IPS-18c (cell line): ENCODE results near the gene EPYC.

ENCODE experiments used
- H3K4me3 ChIP-seq: 2 replicates; pipeline ENCODE4 v1.7.0; 2013; ENCODE audit warnings: low read depth, mild to moderate bottlenecking, low read length, moderate library complexity; ENCODE audit not compliant: insufficient read depth
- H3K9me3 ChIP-seq: one replicate; pipeline ENCODE4 v1.6.1; 2013; ENCODE audit warnings: mild to moderate bottlenecking, low read length, moderate library complexity; ENCODE audit not compliant: control insufficient read depth, insufficient read depth

The EPYC gene

DNA sequence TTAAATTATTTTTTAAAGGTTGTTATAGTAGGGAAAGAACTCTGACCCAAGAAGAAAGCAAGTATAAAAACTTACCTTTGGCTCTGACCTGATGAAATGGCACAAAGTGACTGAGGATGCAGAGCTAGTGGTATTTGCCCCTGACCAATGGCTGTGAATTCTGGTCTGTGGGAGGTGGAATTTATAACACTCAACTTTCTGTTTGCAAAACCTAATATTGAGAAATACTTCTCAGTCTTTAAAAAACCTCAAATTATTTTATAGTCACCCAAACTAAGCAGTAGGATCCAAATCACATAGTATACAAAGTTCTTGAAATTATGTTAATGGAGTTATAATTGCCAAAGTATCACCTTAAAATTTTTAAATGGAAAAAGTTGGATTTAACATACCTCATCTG lies at the start of gene EPYC:
Gene EPYC, minus strand, starts transcription at position 101 of the 400 bp plus-strand sequence. CDS start 2,407 bp downstream, outside the sequence.
- Histone ChIP-seq H3K4me3 (no peak within 1 kb of the TSS), H3K9me3 (no peaks in the 10 kb centered on the region)

DNA sequence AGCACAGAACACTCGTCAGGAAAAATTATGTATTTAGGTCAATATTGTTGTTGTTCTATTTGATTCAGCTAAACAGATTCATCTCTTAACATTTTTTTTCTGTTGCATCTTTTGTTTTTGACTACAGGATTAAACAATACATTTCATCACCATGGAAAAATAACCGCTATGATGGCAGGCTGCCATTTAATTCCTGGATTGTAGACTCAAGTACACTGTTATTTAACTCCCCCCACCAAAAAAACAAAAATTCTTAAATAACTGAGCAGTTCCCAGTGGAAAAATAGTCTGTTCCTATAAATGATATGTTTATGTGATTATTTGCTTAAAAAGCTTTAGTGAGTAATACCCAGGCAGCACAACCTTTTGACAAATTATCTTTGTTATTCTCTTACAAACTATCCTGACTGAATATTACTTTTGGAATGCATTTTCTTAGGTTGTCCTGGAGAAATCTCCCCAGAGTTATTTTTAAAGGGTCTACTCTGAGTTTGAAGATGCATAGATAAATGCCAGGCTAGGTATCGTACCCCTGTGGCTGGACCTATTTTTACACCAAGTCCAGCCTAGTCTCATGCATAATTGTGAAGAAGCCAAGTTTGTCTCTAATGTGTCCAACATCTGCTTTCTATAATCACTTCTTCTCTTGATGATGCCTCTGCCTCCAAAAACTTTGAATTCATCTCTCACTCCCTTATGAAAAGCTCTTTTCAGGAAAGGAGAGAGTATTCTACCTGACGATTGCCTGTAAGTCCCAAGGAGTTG lies 49.4 kb upstream of the EPYC start:
- Histone ChIP-seq H3K4me3 (no peak overlapping the region), H3K9me3 (no peaks in the 10 kb centered on the region)

DNA sequence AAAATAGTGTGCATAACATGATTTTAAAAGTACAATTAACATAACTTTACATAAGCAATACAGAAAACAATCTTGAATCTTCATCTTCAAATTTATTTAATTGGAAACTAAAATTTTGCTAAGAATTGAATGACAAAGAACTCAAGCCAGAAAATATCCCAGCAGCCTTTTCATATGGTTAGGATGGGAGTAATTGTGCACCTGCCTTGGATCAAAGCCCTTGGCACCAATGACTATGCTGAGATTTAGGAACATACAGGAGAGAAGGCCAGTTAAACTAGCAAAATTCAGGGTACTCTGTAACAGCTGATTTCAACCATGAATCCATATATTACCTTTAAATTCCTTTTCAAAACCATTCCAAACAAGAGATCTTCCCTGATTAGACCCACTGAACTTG lies 47.3 kb upstream of the EPYC start:
- no peaks in the 10 kb centered on the region for H3K9me3 ChIP-seq

GRCh38 chr12:91044586-91044985 lies 39.8 kb upstream of the EPYC start:
- Histone ChIP-seq H3K4me3 (no peak overlapping the region), H3K9me3 (no peaks in the 10 kb centered on the region)

More for the DNA sequence above, 47.3 kb upstream of the EPYC start:
- H3K4me3 ChIP-seq: no peak overlapping the region

DNA sequence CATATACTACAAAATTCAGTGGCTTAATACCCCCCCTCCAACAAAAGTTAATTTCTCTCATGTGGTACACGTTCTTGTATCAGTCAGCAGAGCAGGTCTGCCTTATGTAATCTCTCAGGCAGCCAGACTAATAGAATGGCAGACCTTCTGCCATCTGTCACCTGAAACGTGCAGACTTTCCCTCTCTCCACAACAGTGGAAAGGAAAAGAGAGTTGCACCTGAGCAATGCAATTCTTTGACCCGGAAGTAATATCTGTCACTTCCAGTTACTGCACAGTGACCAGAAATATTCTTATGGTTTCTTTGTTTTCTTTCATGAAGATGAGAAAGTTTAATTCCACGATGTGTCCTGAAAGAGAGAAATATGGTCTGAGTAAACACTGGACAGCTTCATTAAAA lies 38.6 kb upstream of the EPYC start:
- no peaks in the 10 kb centered on the region for H3K9me3 ChIP-seq
- no peak overlapping the region for H3K4me3 ChIP-seq

GRCh38 chr12:91040096-91040755 lies 35.5 kb upstream of the EPYC start:
- no peaks in the 10 kb centered on the region for H3K9me3 ChIP-seq
- no peak overlapping the region for H3K4me3 ChIP-seq

DNA sequence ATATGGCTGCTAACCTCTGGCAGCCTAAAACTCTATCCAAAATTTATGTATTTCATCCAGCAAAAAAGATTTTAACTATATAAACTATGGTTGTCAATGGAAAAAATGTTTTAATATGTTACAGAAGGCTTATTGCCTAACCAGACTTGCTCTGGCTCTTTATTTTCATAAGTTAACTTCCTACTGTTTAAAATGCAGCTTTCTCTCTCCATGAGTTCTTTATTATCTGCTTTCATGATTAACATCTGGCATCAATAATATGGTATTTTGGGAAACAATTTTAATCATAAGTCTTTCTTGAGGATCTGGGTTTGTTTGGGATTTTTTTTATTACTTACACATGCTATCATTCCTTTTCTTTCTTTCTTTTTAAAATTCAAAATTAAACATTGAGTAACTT lies 32.5 kb upstream of the EPYC start:
- no peaks in the 10 kb centered on the region for H3K9me3 ChIP-seq
- H3K4me3 ChIP-seq: no peak overlapping the region

- no peak overlapping the region for H3K4me3 ChIP-seq
- H3K9me3 ChIP-seq: no peaks in the 10 kb centered on the region
Observed at GRCh38 chr12:91033251-91033650, 28.5 kb upstream of the EPYC start.

DNA sequence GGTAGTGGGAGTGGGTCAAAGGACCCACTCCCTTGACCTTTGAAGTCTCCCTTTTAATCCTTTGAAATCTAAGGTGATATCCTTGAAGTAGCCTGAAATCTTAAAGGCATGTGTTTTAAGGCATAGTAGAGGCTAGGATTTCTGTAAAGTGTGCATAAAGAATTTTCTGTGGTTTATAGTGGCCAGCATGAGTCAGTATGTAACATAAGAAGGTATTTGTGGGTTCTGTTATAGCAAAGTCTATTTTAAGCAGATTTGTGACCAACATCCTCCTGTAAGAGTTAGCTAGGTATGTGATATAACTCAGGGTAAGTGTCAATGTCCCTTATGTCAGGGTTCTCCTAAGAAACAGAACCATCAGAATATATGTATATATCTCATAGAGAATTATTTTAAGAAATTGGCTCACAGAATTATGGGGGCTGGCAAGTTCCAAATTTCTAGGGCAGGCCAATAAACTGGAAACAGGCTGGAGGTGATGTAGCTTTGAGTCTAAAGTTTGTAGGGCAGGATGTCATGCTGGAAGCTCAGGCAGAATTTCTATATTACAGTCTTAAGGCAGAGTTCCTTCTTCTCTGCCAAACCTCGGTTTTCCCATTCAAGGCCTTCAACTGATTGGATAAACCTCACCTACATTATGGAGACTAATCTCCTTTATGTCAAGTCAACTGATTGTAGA lies 18.7 kb upstream of the EPYC start:
- Histone ChIP-seq H3K9me3 (no peaks in the 10 kb centered on the region), H3K4me3 (no peak overlapping the region)

GRCh38 chr12:91021076-91021475 lies 16.3 kb upstream of the EPYC start:
- Histone ChIP-seq H3K9me3 (no peaks in the 10 kb centered on the region), H3K4me3 (no peak overlapping the region)

DNA sequence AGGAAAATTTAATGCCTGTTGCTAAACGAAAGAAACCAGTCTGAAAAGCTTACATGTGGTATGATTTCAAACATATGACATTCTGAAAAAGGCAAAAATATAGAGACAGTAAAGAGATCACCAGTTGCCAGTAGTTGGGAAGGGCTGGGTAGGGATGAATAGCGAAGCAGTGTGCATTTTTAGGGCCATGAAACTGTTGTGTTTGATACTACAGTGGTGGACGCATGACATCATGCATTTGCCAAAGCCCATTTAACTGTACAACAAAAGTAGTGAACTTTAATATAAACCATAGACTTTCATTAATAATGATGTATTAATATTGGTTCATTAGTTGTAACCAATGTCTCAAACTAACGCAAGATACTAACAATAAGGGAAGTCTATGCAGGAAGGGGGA lies 14.7 kb upstream of the EPYC start:
- H3K4me3 ChIP-seq: no peak overlapping the region
- H3K9me3 ChIP-seq: no peaks in the 10 kb centered on the region

DNA sequence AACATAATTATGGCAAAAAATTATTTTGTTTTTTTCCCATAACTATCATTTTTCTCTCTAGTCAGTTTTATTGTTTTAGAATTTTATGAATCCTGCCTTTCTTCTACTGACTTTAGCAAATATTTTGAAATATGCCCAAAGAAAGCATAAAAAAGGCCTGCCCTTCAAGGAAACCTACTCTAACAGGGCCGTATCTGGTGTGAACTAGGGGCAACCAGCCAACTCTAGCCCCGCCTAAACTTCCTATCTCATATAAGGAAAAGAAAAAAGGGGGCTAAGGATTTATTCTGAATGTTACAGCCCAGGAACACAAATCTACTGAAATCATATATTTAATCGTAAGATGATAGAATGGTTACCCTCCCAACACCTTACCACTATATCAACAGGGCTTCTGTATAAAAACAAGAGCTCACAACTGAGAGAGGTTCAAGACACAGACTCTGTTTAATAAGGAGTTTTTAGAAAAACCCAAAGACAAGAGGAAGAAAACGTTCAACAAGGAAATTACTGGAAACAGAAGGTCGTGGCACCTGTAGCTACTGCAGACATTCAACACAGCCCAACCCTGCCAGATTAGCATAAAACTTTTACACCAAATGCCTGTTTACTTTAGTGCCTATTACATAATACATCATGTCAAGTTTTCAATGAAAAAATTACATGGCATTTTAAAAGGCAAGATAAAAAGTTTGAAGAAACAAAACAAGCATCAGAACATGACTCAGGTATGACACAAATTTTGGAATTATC lies 12.9 kb upstream of the EPYC start:
- Histone ChIP-seq H3K9me3 (no peaks in the 10 kb centered on the region), H3K4me3 (no peak overlapping the region)

- H3K9me3 ChIP-seq: no peaks in the 10 kb centered on the region
- H3K4me3 ChIP-seq: no peak overlapping the region
Observed at GRCh38 chr12:91017043-91017442, 12.3 kb upstream of the EPYC start.

DNA sequence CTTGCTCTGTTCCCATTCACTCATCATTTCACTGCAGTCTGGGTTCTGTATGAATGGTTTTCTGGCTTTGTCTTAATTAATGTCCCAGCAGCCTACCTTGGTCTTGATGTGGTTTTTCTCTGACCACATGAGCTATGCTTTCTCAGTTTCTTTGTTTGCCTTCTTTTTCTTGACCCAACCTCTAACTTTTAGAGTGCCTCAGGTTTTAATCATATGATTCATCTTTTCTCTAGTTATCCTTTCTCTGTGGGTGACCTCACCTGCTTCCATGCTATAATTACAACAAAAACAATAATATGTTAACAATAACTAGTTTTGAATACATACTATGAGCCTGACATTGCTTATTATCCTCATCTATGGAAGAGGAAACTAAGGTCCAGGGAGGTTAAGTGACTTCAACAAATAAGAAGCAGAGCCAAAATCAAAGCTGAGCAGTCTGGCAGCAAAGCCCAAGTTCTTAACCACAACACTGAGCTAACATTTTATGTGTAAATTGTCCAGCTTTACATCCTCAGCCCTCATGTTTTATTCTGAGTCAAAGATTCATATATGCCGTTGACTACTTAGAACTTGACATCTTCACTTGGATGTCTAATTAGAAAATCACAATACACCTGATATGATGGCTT lies 4.7 kb upstream of the EPYC start:
- no peak overlapping the region for H3K4me3 ChIP-seq

DNA sequence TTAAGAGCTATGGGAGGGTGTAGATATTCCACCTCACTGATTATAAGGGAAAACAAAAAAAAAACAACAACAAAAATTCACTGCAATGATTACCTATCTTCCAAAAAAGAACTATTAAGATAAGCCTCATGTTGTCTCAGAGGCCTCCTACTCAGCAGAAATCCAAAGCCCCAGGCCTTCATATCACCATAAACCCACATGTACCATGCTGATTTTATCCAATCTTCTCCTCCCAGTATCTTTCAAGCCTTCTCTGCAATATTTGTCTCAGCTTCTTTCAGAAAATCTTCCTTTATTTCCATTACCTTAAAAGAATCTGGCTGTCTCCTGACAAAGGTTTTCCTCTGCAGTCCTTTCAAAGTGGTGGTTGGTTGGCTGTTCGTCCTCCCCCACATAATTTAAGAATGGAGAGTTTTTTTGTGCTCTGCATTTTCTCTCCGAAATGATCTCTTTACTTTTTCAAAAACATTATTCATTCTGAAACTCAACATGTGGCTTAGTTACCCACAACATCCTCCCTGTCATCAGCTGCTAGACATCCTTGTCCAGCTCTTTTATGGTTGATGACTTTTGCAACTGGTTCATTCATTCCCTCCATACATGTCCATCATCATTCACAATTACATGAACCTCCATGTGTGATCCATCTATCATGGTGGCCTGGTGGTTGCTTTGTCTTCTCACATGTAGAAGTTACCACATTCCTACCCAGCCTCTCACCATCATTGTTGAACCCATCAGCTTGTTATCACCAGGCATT lies 2.9 kb upstream of the EPYC start:
- Histone ChIP-seq H3K4me3 (no peak overlapping the region), H3K9me3 (no peaks in the 10 kb centered on the region)

More for the DNA sequence above, 4.7 kb upstream of the EPYC start:
- no peaks in the 10 kb centered on the region for H3K9me3 ChIP-seq

DNA sequence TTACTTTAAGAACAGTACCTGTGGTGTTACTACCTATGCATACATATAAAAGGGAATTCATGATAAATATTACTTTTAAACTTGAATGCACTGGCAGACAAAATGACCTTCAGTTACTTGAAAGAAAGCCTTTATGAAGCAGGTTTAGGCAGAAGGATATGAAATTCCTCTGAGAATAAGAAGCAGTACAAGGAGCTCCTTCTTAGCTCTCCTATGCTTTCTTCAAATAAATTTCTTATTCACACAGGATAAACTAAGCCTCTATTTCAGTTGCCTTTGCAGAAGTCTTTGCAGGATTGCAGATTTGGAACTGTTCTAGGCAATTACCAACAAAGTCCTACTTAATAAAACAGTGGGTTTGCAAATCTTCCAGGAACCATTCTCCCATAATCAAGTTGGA lies 1.0 kb downstream of the EPYC start:
- Histone ChIP-seq H3K4me3 (no peak overlapping the region), H3K9me3 (no peaks in the 10 kb centered on the region)
